ENCODE results near the gene ZNF782. TPM values are rescaled to one million over a fixed set of nuclear protein-coding genes. Genes with fewer than 3 reads are reported as not detected.

The ZNF782 gene
- total and polyA plus RNA-seq, 2 donors (not counting 1 experiment from before 2014, with no cell fraction given), result 2.7 to 14.6 TPM

DNA sequence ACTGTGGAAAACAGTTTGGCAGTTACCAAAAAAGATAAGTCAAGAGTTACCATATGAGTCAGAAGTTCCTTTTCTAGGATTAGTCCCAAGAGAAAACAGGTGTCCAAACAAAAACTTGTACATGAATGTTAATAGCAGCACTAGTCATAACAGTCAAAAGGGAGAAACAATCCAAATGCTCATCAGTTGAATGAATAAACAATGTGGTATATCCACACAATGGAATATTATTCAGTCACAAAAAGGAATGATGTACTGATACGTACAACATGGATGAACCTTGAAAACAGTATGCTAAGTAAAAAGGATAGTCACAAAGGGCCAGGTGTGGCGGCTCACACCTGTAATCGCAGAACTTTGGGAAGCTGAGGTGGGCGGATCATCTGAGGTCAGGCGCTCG is 84.3 kb downstream of the ZNF782 start:
- no peak overlapping the region for H3K27ac ChIP-seq (ENCODE audit: low read length in 2 of 2)
- peaks cover 0 to 5% of the 10 kb centered on the region in 2 donors for H3K4me1 ChIP-seq (ENCODE audit: control insufficient read depth in 2 of 2, insufficient read depth in 2 of 2, low read length in 2 of 2)
- ChIA-PET CTCF (no interaction called here), POLR2A (no interaction called here)
- 98% methylated on average over 6 of the region's 6 CpGs for WGBS (ENCODE audit: insufficient coverage)
- Mint-ChIP-seq H3K4me1 (peaks cover 17% of the 10 kb centered on the region), H3K9me3 (ENCODE audit: insufficient read depth) (peaks cover 16% of the 10 kb centered on the region), H3K27me3 (no peaks in the 10 kb centered on the region), H3K27ac (no peak overlapping the region), H3K4me3 (no peak overlapping the region)
- peaks cover 18 to 75% of the 10 kb centered on the region in 2 experiments for H3K36me3 ChIP-seq (replicated peaks in 1 of 2; ENCODE audit: control extremely low read depth in 1 of 2, control insufficient read depth in 1 of 2, extremely low read depth in 1 of 2, insufficient read depth in 2 of 2, low read length in 1 of 2)
- no peak overlapping the region for H2AFZ ChIP-seq (ENCODE audit: insufficient read depth, low read depth, low read length, poor library complexity, severe bottlenecking)
- H3K27me3 ChIP-seq (replicated peaks in 1 of 4; ENCODE audit: control extremely low read depth in 1 of 4, control insufficient read depth in 3 of 4, insufficient read depth in 4 of 4, low read length in 3 of 4), result no peaks in the 10 kb centered on the region
- DNase-seq (no peak), ATAC-seq (ENCODE audit: low read depth) (no peak)
- H3K4me3 ChIP-seq (ENCODE audit: control extremely low read depth in 1 of 5, extremely low read depth in 1 of 5, insufficient read depth in 1 of 5, low read depth in 2 of 5, low read length in 4 of 5), result no peak overlapping the region
- H3K4me2 ChIP-seq (replicated peaks; ENCODE audit: low read depth, low read length, poor library complexity, severe bottlenecking), result no peak overlapping the region
- intact Hi-C loops (cut with micrococcal nuclease), result no loop called here
- H4K20me1 ChIP-seq (ENCODE audit: control insufficient read depth, insufficient read depth, low read length, poor library complexity, severe bottlenecking), result no peaks in the 10 kb centered on the region
- peaks cover 23 to 53% (median 25%) of the 10 kb centered on the region in 3 donors for H3K9me3 ChIP-seq (ENCODE audit: control extremely low read depth in 1 of 3, control insufficient read depth in 2 of 3, insufficient read depth in 1 of 3, low read length in 2 of 3)
- H3K79me2 ChIP-seq (ENCODE audit: control insufficient read depth, insufficient read depth, low read length), result peaks cover 38% of the 10 kb centered on the region
- TF ChIP-seq, protein P1, sequence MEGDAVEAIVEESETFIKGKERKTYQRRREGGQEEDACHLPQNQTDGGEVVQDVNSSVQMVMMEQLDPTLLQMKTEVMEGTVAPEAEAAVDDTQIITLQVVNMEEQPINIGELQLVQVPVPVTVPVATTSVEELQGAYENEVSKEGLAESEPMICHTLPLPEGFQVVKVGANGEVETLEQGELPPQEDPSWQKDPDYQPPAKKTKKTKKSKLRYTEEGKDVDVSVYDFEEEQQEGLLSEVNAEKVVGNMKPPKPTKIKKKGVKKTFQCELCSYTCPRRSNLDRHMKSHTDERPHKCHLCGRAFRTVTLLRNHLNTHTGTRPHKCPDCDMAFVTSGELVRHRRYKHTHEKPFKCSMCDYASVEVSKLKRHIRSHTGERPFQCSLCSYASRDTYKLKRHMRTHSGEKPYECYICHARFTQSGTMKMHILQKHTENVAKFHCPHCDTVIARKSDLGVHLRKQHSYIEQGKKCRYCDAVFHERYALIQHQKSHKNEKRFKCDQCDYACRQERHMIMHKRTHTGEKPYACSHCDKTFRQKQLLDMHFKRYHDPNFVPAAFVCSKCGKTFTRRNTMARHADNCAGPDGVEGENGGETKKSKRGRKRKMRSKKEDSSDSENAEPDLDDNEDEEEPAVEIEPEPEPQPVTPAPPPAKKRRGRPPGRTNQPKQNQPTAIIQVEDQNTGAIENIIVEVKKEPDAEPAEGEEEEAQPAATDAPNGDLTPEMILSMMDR (IDR thresholded peaks at IDR 0.05), result no peak
- no peak for TF ChIP-seq EZH2 (IDR thresholded peaks at IDR 0.05; ENCODE audit: borderline replicate concordance, insufficient read depth, low read depth, low read length, poor library complexity, severe bottlenecking)
- no peak overlapping the region for H3K9ac ChIP-seq (ENCODE audit: low read length)

Other genes with a start within 250 kb of the ZNF782 start
- gene CDC14B, start 234.7 kb downstream of the ZNF782 start, total RNA-seq, result 8.5 TPM in 2 replicates
- gene CDC14B, start 234.7 kb downstream of the ZNF782 start, polyA plus RNA-seq, result 2.5 and 2.8 TPM in 2 replicates
- gene PRXL2C, start 199.2 kb downstream of the ZNF782 start, total RNA-seq, result 16.1 and 16.6 TPM in 2 replicates
- gene PRXL2C, start 199.2 kb downstream of the ZNF782 start, polyA plus RNA-seq, result 10.9 and 15.8 TPM in 2 replicates
- 22.5 and 26.1 TPM in 2 replicates for gene ZNF510, start 76.4 kb downstream of the ZNF782 start, total RNA-seq
- 5.3 and 5.5 TPM in 2 replicates for gene ZNF510, start 76.4 kb downstream of the ZNF782 start, polyA plus RNA-seq
- not detected in 2 replicates for gene NUTM2G, start 74.3 kb upstream of the ZNF782 start, total RNA-seq
- gene NUTM2G, start 74.3 kb upstream of the ZNF782 start, polyA plus RNA-seq, result not detected in 2 replicates
- not detected in 2 replicates for gene CTSV, start 184.6 kb upstream of the ZNF782 start, total RNA-seq
- not detected in 2 replicates for gene CTSV, start 184.6 kb upstream of the ZNF782 start, polyA plus RNA-seq

Data from B cell (primary cell).